GM23338 (cell line): ENCODE data around the gene COL6A1.

Source experiments
- CTCF ChIP-seq, 2 experiments: fragments of 200-600 bp in 1 of 2; sonication (generic) in 1 of 2; conservative IDR thresholded peaks; 2 replicates each; pipeline versions ENCODE4 v1.5.1 to v1.6.1; 2016 to 2017; ENCODE audit warnings: antibody characterized with exemption in 2 of 2, low read depth in 2 of 2, mild to moderate bottlenecking in 2 of 2, moderate library complexity in 1 of 2
- ETS1 ChIP-seq: IDR thresholded peaks from 2 replicates; pipeline ENCODE4 v1.6.1; 2016; ENCODE audit warnings: antibody characterized with exemption
- EZH2 ChIP-seq: fragments of 200-600 bp; sonication (generic); IDR thresholded peaks from one replicate; pipeline ENCODE4 v1.8.0; 2017; ENCODE audit warnings: antibody characterized with exemption, mild to moderate bottlenecking, low read depth; ENCODE audit not compliant: unreplicated experiment
- EZH2phosphoT487 ChIP-seq: fragments of 200-600 bp; sonication (generic); IDR thresholded peaks from one replicate; pipeline ENCODE4 v1.8.1; 2018; ENCODE audit warnings: antibody characterized with exemption; ENCODE audit not compliant: unreplicated experiment
- JUNB ChIP-seq: IDR thresholded peaks from one replicate; pipeline ENCODE4 v1.6.1; 2016; ENCODE audit warnings: antibody characterized with exemption; ENCODE audit not compliant: unreplicated experiment
- NANOG ChIP-seq: IDR thresholded peaks from 2 replicates; pipeline ENCODE4 v1.6.1; 2016; ENCODE audit warnings: antibody characterized with exemption, borderline replicate concordance
- POLR2AphosphoS5 ChIP-seq: IDR thresholded peaks from 2 replicates; pipeline ENCODE4 v1.6.1; 2016; ENCODE audit warnings: antibody characterized with exemption, low read depth
- REST ChIP-seq: IDR thresholded peaks from one replicate; pipeline ENCODE4 v1.6.1; 2018; ENCODE audit warnings: antibody characterized with exemption; ENCODE audit not compliant: unreplicated experiment
- STAT1 ChIP-seq: IDR thresholded peaks from one replicate; pipeline ENCODE4 v1.6.1; 2016; ENCODE audit warnings: antibody characterized with exemption; ENCODE audit not compliant: unreplicated experiment
- ZNF114 ChIP-seq: fragments of 250-450 bp; sonication (Bioruptor Pico); IDR thresholded peaks from 2 replicates; pipeline ENCODE4 v1.5.0; 2020; ENCODE audit warnings: mild to moderate bottlenecking, moderate library complexity
- ZNF331 ChIP-seq: fragments of 250-450 bp; sonication (Bioruptor Pico); IDR thresholded peaks from 2 replicates; pipeline ENCODE4 v1.5.0; 2020; ENCODE audit warnings: low read depth, mild to moderate bottlenecking, moderate library complexity
- ZNF462 ChIP-seq: fragments of 250-450 bp; sonication (Bioruptor Pico); IDR thresholded peaks from 2 replicates; pipeline ENCODE4 v1.5.0; 2020; ENCODE audit warnings: mild to moderate bottlenecking, moderate library complexity

- TF ChIP-seq CTCF (conservative IDR thresholded peaks at IDR 0.05; ENCODE audit: low read depth in 2 of 2) (no peak), EZH2 (no peak), ETS1 (no peak), REST (no peak), NANOG (no peak), POLR2AphosphoS5 (no peak), STAT1 (no peak), ZNF331 (CRISPR knock-in tag) (no peak), EZH2phosphoT487 (no peak), ZNF462 (CRISPR knock-in tag) (no peak), ZNF114 (CRISPR knock-in tag) (no peak), JUNB (no peak)
Measured at GRCh38 chr21:46001821-46002681, 20.5 kb downstream of the COL6A1 start.
